Measurements from ENCODE around the gene CHTF8. TPM values are rescaled to one million over a fixed set of nuclear protein-coding genes. Genes with fewer than 3 reads are reported as not detected.

CHTF8 gene
- total RNA-seq, 1 donor from 2014 or later, result 136 TPM

DNA sequence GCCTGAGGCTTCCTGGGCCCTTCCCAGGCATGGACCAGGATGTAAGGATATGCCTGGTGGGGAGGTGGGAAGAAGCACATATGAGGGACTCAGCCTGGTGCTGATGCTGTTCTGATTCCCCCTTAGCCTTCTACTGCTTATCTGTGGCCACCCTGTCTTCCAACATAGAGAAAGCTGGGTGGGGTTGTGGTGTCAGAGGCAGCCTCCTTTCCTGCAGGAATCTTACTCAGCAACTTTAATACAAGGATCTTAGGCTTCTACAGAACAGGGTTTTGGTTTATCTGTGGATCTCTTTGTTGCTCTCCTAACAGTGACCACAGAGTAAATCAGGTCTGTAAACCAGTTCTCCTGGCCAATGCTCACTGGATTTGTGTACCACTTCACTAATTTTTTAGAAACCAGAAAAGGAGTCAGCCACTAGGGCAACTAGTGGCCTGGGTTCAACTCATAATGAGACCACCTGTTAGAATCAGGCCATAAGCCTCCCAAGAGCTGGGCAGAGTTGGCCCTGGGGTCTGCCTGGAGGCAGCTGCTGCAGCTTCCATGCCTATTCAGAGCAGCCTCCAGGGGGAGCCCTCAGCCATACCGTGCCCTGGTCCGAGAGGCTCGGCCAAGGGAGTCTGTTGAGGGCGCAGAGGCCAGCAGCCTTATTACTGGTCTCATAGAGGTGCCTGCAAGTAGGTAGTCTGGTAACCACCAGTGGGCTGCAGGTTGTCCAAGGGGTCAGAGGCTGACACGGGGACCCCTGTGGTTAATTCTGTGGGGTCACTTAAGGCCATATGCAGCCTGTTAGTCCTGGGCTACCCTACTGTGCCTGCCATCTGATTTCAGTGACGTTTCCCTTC lies 19.9 kb downstream of the CHTF8 start:
- H3K27me3 ChIP-seq (ENCODE audit: control insufficient read depth, insufficient read depth, low read length), result no peaks in the 10 kb centered on the region
- no peak overlapping the region for H3K4me3 ChIP-seq (ENCODE audit: low read depth, low read length)
- TF ChIP-seq, protein P1, sequence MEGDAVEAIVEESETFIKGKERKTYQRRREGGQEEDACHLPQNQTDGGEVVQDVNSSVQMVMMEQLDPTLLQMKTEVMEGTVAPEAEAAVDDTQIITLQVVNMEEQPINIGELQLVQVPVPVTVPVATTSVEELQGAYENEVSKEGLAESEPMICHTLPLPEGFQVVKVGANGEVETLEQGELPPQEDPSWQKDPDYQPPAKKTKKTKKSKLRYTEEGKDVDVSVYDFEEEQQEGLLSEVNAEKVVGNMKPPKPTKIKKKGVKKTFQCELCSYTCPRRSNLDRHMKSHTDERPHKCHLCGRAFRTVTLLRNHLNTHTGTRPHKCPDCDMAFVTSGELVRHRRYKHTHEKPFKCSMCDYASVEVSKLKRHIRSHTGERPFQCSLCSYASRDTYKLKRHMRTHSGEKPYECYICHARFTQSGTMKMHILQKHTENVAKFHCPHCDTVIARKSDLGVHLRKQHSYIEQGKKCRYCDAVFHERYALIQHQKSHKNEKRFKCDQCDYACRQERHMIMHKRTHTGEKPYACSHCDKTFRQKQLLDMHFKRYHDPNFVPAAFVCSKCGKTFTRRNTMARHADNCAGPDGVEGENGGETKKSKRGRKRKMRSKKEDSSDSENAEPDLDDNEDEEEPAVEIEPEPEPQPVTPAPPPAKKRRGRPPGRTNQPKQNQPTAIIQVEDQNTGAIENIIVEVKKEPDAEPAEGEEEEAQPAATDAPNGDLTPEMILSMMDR (IDR thresholded peaks at IDR 0.05; ENCODE audit: insufficient read depth, low read length, poor library complexity, severe bottlenecking), result peak; percentile 88
- no peak for DNase-seq (ENCODE audit: low read depth)
- H3K36me3 ChIP-seq (ENCODE audit: control insufficient read depth, insufficient read depth, low read length), result no peaks in the 10 kb centered on the region

DNA sequence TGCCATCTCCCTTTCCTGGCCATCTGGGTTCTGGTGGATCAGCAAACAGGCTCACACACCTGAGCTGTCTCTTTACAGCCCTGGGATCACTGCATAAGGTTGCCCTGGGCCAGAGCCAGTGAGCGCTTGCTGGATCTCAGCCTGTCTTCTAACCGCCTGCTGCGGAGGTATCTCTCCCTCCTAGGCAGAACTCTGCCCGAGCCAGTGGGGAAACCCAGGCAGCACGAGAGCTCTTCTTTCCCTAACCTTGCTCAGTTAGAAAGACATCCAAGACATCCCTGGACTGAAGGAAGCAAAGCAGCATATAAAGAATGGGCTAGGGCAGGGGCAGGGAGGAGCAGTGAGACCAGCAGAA lies 20.5 kb downstream of the CHTF8 start:
- TF ChIP-seq, protein P1 (IDR thresholded peaks at IDR 0.05; ENCODE audit: insufficient read depth, low read length, poor library complexity, severe bottlenecking), result no peak
- Histone ChIP-seq H3K4me3 (ENCODE audit: low read depth, low read length) (no peak overlapping the region), H3K36me3 (ENCODE audit: control insufficient read depth, insufficient read depth, low read length) (no peaks in the 10 kb centered on the region), H3K27me3 (ENCODE audit: control insufficient read depth, insufficient read depth, low read length) (no peaks in the 10 kb centered on the region)
- no peak for DNase-seq (ENCODE audit: low read depth)

DNA sequence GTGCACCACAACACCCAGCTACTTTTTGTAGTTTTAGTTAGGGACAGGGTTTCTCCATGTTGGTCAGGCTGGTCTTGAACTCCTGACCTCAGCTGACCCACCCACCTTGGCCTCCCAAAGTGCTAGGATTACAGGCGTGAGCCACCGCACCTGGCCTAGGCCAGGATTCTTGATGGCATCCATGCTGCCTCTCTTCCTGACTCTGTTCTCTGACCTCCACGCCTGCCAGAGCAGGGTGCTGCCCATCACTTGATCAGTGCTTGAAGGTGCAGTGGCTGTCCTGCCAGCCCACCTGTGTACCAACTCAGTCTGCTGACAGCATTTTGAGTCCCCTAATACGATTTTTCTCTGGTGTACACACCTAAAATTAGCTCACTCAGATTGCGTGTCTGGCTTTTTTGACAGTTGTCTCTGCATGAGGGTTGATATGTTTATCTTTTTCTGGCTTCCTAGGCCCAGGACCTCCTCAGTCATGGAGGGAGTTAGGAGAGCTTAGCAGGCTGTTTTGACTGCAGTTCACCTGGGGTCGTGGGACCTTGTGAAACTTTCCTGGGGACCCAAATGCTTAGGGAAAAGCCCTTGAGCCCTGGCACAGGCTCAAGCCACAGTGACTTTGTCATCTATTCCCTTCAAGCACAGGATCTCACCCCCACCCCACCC lies 21.0 kb downstream of the CHTF8 start:
- DNase-seq (ENCODE audit: low read depth), result no peak
- TF ChIP-seq, protein P1 (IDR thresholded peaks at IDR 0.05; ENCODE audit: insufficient read depth, low read length, poor library complexity, severe bottlenecking), result no peak
- no peak overlapping the region for H3K4me3 ChIP-seq (ENCODE audit: low read depth, low read length)
- no peaks in the 10 kb centered on the region for H3K27me3 ChIP-seq (ENCODE audit: control insufficient read depth, insufficient read depth, low read length)
- H3K36me3 ChIP-seq (ENCODE audit: control insufficient read depth, insufficient read depth, low read length), result no peaks in the 10 kb centered on the region

DNA sequence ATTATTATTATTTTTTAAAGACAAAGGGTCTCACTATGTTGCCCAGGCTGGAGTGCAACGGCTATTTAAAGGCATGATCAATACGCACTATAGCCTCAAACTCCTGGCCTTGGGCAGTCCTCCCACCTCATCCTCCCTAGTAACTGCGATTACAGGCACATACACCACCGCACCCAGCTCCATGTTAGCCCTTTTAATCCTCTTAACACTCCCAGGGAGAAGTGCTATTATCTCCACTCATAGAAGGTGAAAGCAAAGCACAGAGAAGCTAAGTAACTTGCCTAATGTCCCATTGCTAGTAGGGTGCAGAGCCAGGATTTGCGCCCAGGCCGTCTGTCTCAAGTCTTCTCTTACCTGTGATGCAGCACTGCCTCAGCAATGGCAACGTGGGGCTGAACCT lies 22.0 kb downstream of the CHTF8 start:
- Histone ChIP-seq H3K4me3 (ENCODE audit: low read depth, low read length) (no peak overlapping the region), H3K27me3 (ENCODE audit: control insufficient read depth, insufficient read depth, low read length) (no peaks in the 10 kb centered on the region), H3K36me3 (ENCODE audit: control insufficient read depth, insufficient read depth, low read length) (no peaks in the 10 kb centered on the region)
- no peak for DNase-seq (ENCODE audit: low read depth)
- TF ChIP-seq, protein P1 (IDR thresholded peaks at IDR 0.05; ENCODE audit: insufficient read depth, low read length, poor library complexity, severe bottlenecking), result no peak

DNA sequence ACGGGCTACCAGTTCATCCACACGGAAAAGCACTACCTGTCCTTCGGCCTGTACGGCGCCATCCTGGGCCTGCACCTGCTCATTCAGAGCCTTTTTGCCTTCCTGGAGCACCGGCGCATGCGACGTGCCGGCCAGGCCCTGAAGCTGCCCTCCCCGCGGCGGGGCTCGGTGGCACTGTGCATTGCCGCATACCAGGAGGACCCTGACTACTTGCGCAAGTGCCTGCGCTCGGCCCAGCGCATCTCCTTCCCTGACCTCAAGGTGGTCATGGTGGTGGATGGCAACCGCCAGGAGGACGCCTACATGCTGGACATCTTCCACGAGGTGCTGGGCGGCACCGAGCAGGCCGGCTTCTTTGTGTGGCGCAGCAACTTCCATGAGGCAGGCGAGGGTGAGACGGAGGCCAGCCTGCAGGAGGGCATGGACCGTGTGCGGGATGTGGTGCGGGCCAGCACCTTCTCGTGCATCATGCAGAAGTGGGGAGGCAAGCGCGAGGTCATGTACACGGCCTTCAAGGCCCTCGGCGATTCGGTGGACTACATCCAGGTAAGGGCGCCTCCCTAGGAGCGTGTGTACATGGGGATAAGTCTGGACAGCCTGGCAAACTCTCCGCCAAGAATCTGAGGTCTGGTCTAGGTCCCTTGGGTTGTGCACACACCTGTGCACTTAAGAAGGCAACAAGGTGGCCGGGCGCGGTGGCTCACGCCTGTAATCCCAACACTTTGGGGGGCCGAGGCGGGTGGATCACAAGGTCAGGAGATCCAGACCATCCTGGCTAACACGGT lies 22.7 kb downstream of the CHTF8 start:
- H3K27me3 ChIP-seq (ENCODE audit: control insufficient read depth, insufficient read depth, low read length), result no peaks in the 10 kb centered on the region
- H3K4me3 ChIP-seq (ENCODE audit: low read depth, low read length), result no peak overlapping the region
- H3K36me3 ChIP-seq (ENCODE audit: control insufficient read depth, insufficient read depth, low read length), result no peaks in the 10 kb centered on the region
- TF ChIP-seq, protein P1 (IDR thresholded peaks at IDR 0.05; ENCODE audit: insufficient read depth, low read length, poor library complexity, severe bottlenecking), result no peak
- DNase-seq (ENCODE audit: low read depth), result no peak

Data from kidney epithelial cell (primary cell).